Right ventricle myocardium superior (tissue), 1 donor: Measurements from ENCODE around the gene MYOCOS. TPM values are rescaled to one million over a fixed set of nuclear protein-coding genes. Genes with fewer than 3 reads are reported as not detected.
"Not testable (repeated sequence)": the region's sequence is repeated elsewhere in the genome, so short reads cannot be mapped to it uniquely, and the experiment has no call there.

Source experiments
- ATAC-seq: fragments of 200-7000 bp; cut with Tn5 transposase; one replicate; pipeline ENCODE4 v1.9.1; 2020; ENCODE audit warnings: mild to moderate bottlenecking; ENCODE audit not compliant: poor library complexity
- DNase-seq: peaks from one replicate; pipeline ENCODE4 v3.0.0-alpha.2; 2020
- intact Hi-C: fragments of 100-400 bp; cut with DNase I; formaldehyde crosslinking; loops from one replicate; pipeline ENCODE4 v1.11.2; 2022
- total RNA-seq: library from RNA; stranded (reverse); fragmentation: NEBNext Ultra II Directional; extraction: Animal tissue kit (Norgen Biotek cat#: 25700); gene quantifications from one replicate; pipeline ENCODE4 v1.2.1, GENCODE V29; 2021
- donor health status: DM: no; HTN: yes; CAD: no; lungs with severe emphysema.

MYOCOS gene
- total RNA-seq, 1 donor from 2014 or later: not detected

DNA sequence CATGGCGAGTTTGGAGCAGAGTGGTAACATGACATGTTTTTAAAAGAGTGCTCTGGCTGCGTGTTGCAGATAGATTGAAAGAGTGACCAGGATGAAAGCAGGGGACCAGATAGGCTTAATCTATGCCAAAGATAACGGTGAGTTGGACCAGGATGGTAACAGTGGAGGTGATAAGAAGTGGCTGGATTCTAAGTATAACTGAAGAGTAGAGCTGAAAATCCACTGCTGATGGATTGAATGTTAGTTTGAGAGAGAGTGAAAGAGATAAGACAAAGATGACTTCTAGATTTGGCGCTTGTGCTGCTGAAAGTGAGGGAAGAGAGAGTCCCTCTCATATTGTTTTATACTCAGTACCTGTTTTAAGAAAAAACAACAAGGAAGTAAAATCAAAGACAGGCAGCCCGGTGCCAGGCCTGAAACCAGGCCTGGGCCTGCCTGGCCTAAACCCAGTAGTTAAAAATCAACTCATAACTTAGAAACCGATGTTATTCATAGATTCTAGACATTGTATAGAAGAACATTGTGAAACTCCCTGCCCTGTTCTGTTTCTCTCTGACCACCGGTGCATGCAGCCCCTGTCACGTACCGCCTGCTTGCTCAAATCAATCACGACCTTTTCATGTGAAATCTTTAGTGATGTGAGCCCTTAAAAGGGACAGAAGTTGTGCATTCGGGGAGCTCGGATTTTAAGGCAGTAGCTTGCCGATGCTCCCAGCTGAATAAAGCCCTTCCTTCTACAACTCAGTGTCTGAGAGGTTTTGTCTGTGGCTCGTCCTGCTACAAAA is 6.7 kb upstream of the MYOCOS start:
- ATAC-seq, DNase-seq, intact Hi-C loops: not testable (repeated sequence)

DNA sequence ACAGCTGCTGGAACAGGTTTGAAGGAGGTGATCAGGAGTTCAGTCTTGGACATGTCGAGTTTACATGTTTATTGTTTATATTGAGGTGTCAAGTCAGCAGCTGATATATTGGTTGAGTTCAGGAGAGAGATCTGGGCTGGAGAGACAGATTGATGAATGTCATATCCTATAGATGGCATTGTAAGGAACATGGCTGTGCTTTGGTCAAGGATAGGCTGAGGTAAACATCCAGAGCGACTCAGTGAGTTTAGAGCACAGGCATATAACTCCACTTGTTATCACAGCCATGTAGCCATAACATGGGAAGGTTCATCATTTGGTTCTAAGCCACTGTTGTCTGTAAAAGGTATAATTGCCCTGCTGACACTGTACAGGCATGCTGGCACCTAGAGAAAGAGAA is 5.5 kb upstream of the MYOCOS start:
- no peak for ATAC-seq
- no peak for DNase-seq
- intact Hi-C loops: no loop called here

DNA sequence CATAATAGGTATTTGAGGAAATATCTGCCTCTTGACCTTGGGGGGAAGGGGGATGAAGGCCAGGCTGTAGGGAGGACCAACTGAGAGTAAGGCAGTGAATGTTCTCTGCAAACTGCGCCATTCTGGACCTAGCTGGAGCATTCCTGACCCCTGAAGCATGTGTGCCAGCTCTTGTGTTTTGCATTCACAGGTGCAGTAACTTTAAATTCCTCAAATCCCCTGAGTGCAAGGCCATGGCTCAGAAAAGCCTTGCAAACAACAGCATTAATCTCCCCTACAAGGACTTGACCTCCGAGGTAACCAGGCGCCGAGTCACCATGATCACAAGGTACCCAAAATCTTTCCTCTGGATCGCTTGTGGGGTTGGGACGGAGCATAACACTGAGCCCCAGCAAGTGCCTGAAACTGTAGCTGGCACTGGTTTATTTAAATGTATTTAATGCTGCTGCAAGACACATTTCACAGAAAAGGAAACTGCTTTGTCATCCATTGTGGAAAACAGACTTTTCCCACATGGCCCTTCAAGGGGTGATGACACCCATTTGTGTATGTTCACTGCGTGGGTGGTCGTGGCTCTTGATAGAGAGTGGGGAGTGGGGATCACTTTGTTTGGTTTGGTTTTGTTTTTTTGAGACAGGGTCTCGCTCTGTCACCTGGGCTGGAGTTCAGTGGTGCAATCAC is 1.7 kb downstream of the MYOCOS start:
- ATAC-seq (no peak), DNase-seq (no peak)
- intact Hi-C loops: no loop called here

DNA sequence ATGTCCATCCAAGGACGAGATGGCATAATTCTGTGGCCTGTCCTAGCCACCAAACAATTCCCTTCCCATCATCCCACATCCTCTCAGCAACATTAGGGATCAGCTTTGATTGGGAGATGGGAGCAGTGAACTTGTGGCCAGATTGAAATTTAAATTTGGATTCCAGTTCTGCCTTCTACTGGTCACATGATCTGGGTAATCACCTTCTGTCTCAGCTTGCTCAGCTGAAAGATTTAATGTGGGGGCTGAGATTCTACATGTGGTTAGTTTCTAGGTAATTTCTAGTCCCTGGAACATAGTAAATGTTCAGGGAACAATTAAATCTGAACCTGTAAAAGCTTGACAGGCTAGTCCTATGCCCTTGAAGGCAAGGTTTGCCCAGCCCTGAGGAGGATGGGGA is 3.2 kb downstream of the MYOCOS start:
- DNase-seq: no peak
- ATAC-seq: no peak

DNA sequence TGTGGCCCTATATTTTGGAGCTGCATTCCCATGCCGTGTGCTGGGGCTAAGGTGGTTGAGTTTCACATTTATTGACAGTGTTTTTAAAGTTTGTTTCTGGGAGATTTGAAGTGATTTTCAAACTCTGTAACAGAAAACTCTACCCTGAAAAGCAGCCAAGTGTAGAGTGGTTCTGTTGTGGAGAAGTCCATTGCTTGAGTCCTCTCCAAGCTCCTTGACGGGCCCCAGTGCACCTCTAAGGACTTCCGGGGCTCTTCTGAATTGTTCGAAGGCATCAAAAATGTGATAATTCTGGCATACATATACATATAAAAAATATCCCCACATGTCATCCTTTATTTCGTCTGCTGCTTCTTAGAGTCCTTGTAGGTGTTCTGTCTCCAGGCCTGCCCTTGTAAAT is 5.0 kb downstream of the MYOCOS start:
- intact Hi-C loops: no loop called here
- ATAC-seq (no peak), DNase-seq (no peak)

More for the DNA sequence above, 3.2 kb downstream of the MYOCOS start:
- intact Hi-C loops: no loop called here

DNA sequence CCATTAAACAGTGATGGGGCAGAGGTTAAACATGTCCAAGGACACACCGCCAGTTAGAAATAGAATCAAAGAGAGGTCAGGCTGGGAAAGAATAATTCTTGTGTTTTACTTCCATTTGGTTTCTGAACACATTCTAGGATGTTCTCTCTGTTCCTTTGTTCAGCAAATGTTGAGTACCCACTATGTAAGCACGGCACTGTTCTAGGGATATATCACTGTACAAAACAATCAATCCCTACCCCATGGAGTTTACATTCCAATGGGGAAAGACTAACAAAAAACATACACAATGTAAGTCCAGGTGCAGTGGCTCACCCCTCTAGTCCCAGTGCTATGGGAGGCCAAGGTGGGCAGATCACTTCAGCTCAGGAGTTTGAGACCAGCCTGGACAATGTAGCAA is 6.2 kb downstream of the MYOCOS start:
- DNase-seq (no peak), ATAC-seq (no peak)
- intact Hi-C loops: no loop called here

DNA sequence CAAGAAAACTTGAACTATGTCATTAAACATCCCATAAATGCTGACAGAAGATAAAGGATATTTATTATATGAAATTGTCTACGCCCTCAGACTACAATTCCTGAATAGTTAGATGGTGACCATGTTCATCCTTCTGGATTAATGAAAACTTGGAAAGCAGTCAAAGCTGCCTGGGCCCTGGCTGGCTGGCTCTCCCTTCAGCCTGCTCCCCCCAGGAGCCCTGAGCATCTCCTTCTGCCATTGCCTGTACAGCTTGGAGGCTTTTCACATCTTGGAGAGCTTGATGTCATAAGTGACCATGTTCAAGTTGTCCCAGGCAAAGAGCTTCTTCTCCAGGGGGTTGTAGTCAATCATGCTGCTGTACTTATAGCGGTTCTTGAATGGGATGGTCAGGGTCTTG is 13.6 kb downstream of the MYOCOS start:
- ATAC-seq: no peak
- no peak for DNase-seq
- intact Hi-C loops: no loop called here

DNA sequence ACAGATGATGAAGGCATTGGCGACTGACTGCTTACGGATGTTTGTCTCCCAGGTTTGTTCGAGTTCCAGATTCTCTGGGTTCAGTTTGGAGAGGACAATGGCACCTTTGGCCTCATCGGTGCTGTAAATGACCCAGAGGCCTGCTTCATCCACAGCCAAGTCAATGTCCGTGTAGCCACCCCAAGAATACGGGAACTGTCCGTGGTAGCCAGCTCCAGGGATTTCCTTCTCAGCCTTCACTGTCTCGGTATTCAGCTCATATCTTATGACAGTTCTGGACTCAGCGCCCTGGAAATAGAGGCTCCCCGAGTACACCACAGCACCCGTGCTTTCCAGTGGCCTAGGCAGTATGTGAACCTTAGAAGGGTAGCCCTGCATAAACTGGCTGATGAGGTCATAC is 14.1 kb downstream of the MYOCOS start:
- ATAC-seq (no peak), DNase-seq (no peak)
- intact Hi-C loops: no loop called here

DNA sequence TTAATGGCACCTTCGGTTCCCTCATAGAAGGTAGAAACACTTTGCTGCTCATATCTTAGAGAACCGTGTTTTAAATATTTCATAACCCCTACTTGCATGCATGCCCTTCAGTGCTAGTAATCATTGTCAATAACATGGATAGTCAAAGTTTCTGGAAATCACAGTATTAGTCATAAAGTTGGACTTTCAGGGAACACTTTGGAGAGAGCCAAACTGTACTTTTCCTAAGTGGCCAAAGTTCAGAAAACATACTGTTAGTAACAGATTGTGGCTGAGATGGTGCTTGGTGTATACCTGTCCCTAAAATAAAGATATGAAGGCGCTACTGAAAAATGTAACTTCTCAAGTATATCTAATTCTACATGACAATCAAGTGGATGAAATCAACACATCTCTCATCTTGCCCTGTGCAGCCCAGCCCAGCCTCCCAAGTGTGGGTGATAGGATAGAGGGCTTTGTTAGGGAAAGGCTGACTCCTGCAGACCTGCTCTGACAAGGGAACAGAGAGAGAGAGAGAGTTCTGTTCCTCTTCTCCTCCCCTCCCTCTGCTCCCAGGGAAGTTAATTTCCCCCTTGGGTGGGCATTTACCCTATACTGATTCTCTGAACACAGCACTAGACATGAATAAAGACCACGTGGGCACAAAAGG is 16.0 kb downstream of the MYOCOS start:
- DNase-seq: no peak
- intact Hi-C loops: no loop called here
- ATAC-seq: no peak

DNA sequence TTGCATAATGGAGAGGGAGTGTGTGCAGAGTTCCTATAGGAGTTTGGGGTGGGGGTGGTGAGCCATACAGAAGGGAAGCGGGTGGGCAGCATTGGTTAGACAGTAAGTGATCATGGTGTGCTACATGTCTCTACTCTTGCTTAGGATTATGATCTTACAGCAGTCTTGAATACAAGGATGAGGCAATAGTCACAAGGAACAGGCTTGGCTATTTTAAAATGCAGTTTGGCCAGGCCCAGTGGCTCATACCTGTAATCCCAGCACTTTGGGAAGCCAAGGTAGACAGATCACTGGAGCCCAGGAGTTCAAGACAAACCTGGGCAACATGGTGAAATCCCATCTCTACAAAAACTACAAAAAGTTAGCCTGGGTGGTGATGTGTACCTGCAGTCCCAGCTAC is 18.2 kb downstream of the MYOCOS start:
- no peak for ATAC-seq
- no peak for DNase-seq
- intact Hi-C loops: no loop called here

DNA sequence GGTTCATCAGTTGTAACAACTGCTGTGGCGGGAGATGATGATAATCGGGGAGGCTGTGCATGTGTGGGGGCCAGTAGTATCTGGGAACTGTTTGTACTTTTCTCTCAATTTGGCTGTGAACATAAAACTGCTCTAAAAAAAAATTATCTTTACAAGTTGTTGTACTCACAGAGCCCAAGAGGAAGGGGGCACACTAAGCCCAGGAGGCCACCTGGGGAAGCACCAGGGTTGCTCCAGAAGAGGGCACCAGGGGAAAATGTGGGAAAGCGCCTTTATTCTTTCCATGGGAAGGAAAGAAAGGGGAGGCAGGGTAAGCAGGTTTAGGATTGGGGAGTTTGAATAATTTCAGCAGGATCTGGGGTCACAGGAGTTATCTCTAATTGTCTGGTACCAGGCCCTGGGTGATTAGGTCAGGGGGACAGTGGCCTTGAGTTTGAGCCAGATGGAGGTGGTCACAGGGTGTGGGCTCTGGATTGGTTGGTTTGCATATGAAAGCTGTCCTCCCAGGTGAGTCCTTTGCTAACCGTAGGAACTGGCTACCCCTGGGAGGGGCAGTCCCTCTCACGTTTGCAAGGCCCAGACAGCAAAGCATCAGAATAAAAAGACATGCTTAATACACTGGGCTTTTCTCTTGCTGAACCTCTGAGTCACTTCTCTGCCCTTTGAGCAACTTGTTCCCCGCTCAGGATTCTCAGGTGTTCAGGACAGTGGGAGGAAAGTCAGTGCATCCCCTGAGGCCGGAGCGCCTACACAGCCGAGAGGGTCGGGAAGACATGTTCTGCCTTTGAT is 19.2 kb downstream of the MYOCOS start:
- intact Hi-C loops: no loop called here
- DNase-seq (no peak), ATAC-seq (no peak)

DNA sequence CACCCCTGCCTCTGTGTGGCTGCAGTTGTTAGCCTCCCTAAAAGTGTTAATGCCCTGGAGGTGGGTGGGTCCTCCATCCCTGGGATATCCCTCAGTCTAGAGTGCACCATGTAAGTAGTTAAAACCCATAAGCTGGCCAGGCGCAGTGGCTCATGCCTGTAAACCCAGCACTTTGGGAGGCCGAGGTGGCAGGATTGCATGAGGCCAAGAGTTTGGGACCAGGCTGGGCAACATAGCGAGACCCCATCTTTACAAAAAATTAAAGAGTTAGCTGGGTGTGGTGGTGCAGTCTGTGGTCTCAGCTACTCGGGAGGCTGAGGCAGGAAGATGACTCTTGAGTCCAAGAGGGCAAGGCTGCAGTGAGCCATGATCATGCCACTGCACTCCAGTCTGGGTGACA is 20.2 kb downstream of the MYOCOS start:
- ATAC-seq: no peak
- DNase-seq: no peak
- intact Hi-C loops: no loop called here

DNA sequence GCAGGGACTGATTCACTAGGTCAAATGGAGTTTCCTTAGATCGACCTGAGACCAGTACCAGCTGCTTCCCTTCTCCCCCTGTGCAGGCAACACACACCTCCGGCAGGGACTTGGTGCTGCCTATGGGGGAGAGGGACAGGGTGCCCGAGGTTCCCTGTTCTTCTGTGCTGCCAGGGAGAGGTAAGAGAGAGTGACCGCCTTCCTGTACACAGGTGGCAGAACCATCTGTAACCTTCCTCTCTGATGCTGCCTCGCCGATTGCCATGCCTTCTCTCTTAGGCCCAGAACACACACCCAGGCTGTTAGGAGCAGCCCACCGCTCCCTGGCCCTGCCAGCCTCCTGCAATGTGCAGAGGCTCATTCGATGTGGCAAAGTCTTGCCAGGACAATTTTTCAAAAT is 21.1 kb downstream of the MYOCOS start:
- DNase-seq: no peak
- no peak for ATAC-seq
- intact Hi-C loops: no loop called here

DNA sequence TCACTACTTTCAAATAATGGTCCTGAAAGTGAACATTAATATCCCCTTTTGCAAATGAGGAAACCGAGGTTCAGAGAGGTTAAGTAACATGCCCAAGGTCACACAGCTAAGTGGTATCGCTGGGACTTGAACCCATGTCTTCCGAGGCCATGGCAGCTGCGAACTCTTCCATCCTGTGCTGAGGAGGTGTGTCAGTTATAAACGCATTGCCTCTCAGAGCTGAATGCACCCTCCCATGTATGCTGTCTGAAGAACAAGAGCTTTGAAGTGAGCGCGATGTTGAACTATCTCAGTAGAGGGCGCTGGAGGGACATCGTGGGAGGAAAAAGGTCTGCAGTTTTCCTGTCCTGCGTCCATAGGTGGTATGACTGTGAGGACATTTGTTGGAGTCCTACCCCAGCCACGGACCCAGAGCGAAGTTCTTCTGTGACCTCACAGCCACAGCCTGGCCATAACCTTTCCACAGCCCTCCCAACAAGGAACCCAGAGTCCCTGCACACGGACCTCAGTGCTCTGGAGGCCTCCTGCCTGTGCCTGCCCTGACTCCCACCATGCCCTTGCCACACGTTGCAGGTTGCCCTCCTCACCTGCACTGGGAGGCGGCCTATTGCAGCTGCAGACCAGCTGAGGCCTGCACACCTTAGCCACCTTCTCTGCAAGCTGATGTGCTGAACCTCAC is 22.9 kb downstream of the MYOCOS start:
- ATAC-seq: peak; percentile 88
- peak; percentile 77 for DNase-seq
- intact Hi-C loops: loop anchor here (2.0 to 5.0 kb wide), 3 partner anchors 72 to 342 kb away; partner anchors contain the start of gene METTL13

DNA sequence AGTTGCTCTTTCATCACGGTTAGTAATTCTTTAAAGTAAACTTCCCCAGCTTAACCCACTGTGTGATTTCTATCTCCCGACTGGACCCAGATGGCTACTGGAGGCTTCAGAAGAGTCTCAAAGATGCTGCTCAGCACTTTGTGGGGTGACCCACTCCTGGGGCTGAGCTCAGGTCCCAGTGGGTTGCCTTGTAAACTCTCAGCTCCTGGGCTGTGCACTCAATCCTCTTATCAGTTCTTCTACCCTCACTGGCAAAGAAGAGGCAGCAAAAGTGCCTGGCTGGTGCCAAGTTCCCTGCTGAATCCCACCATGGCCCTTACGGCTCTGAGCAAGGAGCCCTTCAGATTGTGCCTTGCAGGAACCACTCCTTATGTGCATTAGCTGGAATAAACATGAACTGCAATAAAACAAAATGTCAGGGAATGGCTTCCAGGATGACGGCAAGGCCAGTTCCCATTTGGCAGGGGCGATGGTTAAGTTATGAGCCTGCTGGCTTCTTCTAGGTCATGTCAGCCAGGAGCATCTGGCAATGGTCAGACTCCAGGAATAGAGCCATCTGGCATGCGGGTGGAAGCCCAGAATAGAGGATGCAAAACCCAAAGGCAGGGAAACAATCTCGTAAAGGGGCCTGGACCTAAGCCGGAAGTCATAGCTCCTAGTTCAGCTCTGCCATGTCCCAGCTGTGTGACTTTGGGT is 23.7 kb downstream of the MYOCOS start:
- intact Hi-C loops: loop anchor here (2.0 to 5.0 kb wide), 3 partner anchors 72 to 342 kb away; partner anchors contain the start of gene METTL13
- peak; percentile 83 for DNase-seq
- ATAC-seq: peak; percentile 95

DNA sequence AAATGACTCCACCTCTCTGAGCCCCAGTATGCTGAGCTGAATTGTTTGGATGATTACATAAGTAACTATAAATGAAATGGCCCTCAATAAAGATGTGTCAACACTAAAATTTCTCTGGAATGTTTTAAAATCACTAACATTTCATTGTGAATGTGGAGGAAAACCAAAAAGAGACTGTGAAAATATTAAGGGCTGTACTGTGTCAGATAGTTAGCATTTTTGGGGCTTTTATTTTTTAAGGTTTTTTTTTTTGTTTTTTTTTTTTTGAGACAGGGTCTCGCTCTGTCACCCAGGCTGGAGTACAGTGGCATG is 24.2 kb downstream of the MYOCOS start:
- DNase-seq (no peak), ATAC-seq (no peak)
- intact Hi-C loops: loop anchor here (5.0 kb wide), 2 partner anchors 71 to 341 kb away; no protein-coding TSS in a partner anchor

DNA sequence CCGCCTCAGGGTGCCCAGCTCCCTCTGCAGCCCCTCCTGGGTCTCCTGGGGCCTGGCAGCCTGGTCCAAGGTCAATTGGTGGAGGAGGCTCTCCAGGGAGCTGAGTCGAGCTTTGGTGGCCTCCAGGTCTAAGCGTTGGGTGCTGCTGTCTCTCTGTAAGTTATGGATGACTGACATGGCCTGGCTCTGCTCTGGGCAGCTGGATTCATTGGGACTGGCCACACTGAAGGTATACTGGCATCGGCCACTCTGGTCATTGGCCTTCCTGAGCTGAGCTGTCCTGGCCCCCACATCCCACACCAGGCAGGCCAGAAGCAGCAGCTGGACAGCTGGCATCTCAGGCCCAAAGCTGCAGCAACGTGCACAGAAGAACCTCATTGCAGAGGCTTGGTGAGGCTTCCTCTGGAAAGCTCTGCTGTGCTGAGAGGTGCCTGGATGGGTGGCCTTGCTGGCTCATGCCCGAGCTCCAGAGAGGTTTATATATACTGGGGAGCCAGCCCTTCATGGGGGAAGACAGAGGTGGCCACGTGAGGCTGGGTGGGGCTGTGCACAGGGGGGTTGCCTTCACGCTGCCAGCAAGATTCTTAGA is 30.3 kb downstream of the MYOCOS start, which contains the start of gene MYOC:
Gene MYOC, minus strand, starts transcription at position 455 of the 589 bp plus-strand sequence. Its CDS starts 77 bp downstream, at position 378.
- no peak for ATAC-seq
- intact Hi-C loops: no loop called here

More for the DNA sequence above, 30.3 kb downstream of the MYOCOS start, which contains the start of gene MYOC:
- peak; percentile 49 for DNase-seq
